ENCODE measurements around the gene PGBD1. TPM values are rescaled to one million over a fixed set of nuclear protein-coding genes. Genes with fewer than 3 reads are reported as not detected.
A peak's percentile ranks its signal among the peaks of the same experiment; 100 is the strongest.

The PGBD1 gene
- total and polyA plus RNA-seq, 2 donors from 2014 or later, result 3.0 to 3.1 TPM

- TF ChIP-seq CTCF (IDR thresholded peaks at IDR 0.05; ENCODE audit: borderline replicate concordance, extremely low read depth, insufficient read depth), result no peak
- Histone ChIP-seq H3K9me3 (ENCODE audit: control insufficient read depth in 2 of 3, insufficient read depth in 1 of 3, low read length in 3 of 3) (no peaks in the 10 kb centered on the region), H3K27ac (ENCODE audit: low read depth in 2 of 2, low read length in 2 of 2) (no peak overlapping the region), H3K36me3 (ENCODE audit: control insufficient read depth in 2 of 3, insufficient read depth in 3 of 3, low read length in 3 of 3) (peaks cover 5 to 21% (median 15%) of the 10 kb centered on the region in 3 donors), H3K4me1 (ENCODE audit: control insufficient read depth in 2 of 3, insufficient read depth in 2 of 3, low read depth in 1 of 3, low read length in 3 of 3) (peaks cover 0 to 2% (median 0%) of the 10 kb centered on the region in 3 donors), H3K4me3 (ENCODE audit: low read length in 3 of 3) (no peak overlapping the region), H3K27me3 (ENCODE audit: control insufficient read depth, insufficient read depth, low read length) (no peaks in the 10 kb centered on the region), H3K9ac (ENCODE audit: low read length in 3 of 3) (no peak overlapping the region)
- intact Hi-C loops (cut with DNase I), result no loop called here
- FAIRE-seq, result no peak
- no peak for DNase-seq
These were observed 36.0 kb upstream of the PGBD1 start for GRCh38 chr6:28245206-28245941.

- TF ChIP-seq CTCF (IDR thresholded peaks at IDR 0.05; ENCODE audit: borderline replicate concordance, extremely low read depth, insufficient read depth), result no peak
- intact Hi-C loops (cut with DNase I), result no loop called here
- H3K9ac ChIP-seq (ENCODE audit: low read length in 3 of 3), result no peak overlapping the region
- peaks cover 0 to 12% (median 9%) of the 10 kb centered on the region in 3 donors for H3K4me1 ChIP-seq (ENCODE audit: control insufficient read depth in 2 of 3, insufficient read depth in 2 of 3, low read depth in 1 of 3, low read length in 3 of 3)
- no peaks in the 10 kb centered on the region for H3K27me3 ChIP-seq (ENCODE audit: control insufficient read depth, insufficient read depth, low read length)
- no peak overlapping the region for H3K27ac ChIP-seq (ENCODE audit: low read depth in 2 of 2, low read length in 2 of 2)
- FAIRE-seq (no peak), DNase-seq (no peak)
- H3K36me3 ChIP-seq (ENCODE audit: control insufficient read depth in 2 of 3, insufficient read depth in 3 of 3, low read length in 3 of 3), result peaks cover 5 to 21% (median 15%) of the 10 kb centered on the region in 3 donors
- no peak overlapping the region for H3K4me3 ChIP-seq (ENCODE audit: low read length in 3 of 3)
- H3K9me3 ChIP-seq (ENCODE audit: control insufficient read depth in 2 of 3, insufficient read depth in 1 of 3, low read length in 3 of 3), result no peaks in the 10 kb centered on the region
These were observed 32.5 kb upstream of the PGBD1 start for GRCh38 chr6:28248916-28249315.

- TF ChIP-seq CTCF (IDR thresholded peaks at IDR 0.05; ENCODE audit: borderline replicate concordance, extremely low read depth, insufficient read depth), result no peak
- Histone ChIP-seq H3K27me3 (ENCODE audit: control insufficient read depth, insufficient read depth, low read length) (no peaks in the 10 kb centered on the region), H3K9ac (ENCODE audit: low read length in 3 of 3) (no peak overlapping the region), H3K9me3 (ENCODE audit: control insufficient read depth in 2 of 3, insufficient read depth in 1 of 3, low read length in 3 of 3) (no peaks in the 10 kb centered on the region), H3K27ac (ENCODE audit: low read depth in 2 of 2, low read length in 2 of 2) (no peak overlapping the region), H3K4me3 (ENCODE audit: low read length in 3 of 3) (peak overlapping the region; percentile 21 to 99 (median 99)), H3K4me1 (ENCODE audit: control insufficient read depth in 2 of 3, insufficient read depth in 2 of 3, low read depth in 1 of 3, low read length in 3 of 3) (peaks cover 0 to 12% (median 9%) of the 10 kb centered on the region in 3 donors), H3K36me3 (ENCODE audit: control insufficient read depth in 2 of 3, insufficient read depth in 3 of 3, low read length in 3 of 3) (peaks cover 2 to 8% (median 6%) of the 10 kb centered on the region in 3 donors)
- intact Hi-C loops (cut with DNase I), result no loop called here
- FAIRE-seq (no peak), DNase-seq (no peak)
These were observed 30.6 kb upstream of the PGBD1 start for GRCh38 chr6:28250747-28251146.

All from kidney (tissue), 14 donors.